Stimulated activated CD8-positive, alpha-beta memory T cell treated with anti-CD3 and anti-CD28 coated beads, Interleukin-4, amount 100 ng/mL, for 1 hour (primary cell): ENCODE data around the gene NTHL1.
"Not testable (repeated sequence)": the region's sequence is repeated elsewhere in the genome, so short reads cannot be mapped to it uniquely, and the experiment has no call there.

Source experiments
- DNase-seq, 2 donors: peaks; one replicate each; pipeline ENCODE4 v3.0.0-alpha.2; 2020; ENCODE audit warnings: low read depth in 2 of 2, low spot score in 1 of 2

NTHL1 gene

GRCh38 chr16:2042986-2043666 is 4.5 kb downstream of the NTHL1 start:
- DNase-seq = no peak

DNA sequence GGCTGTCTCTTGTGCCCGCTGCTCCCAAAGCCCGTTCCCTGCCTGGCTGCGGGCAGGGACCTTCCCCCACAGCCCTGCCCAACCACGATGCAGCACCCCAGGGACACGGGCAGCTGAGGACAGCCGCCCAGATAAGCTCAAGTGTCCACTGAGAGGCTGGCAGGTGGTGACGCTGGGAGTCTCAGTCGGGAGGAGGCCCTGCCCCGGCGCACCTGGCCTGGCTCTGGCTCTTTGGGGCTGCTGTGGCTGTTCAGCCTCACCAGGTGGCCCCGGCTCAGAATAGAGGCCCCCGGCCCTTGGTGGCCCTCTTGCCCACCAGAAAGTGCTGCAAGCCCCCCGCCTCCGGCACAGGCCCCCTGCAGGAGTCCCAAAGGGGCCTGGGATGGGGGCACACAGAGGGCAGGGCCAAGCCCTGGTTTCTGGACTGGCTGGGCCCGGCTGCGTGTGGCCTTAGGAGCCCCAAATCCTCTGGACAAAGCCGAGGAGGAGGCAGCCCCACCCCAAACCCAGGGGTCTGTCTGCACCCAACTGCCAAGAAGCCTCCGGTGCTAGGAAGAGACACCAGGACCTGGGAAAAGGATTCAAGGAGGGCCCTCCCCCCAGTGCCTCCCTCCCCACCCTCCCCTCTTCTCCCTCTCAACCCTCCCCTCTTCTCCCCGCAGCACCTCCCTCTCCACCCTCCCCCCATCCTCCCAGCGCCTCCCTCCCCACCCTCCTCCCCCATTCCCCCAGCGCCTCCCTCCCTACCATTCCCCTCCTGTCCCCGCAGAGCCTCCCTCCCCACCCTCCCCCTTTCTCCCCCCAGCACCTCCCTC is 5.3 kb downstream of the NTHL1 start:
- DNase-seq = no peak

- no peak for DNase-seq
Observed at GRCh38 chr16:2040787-2041522, 6.7 kb downstream of the NTHL1 start.

- no peak for DNase-seq
Observed at GRCh38 chr16:2040041-2040786, 7.4 kb downstream of the NTHL1 start.

- DNase-seq = no peak
Observed at GRCh38 chr16:2039274-2040031, 8.2 kb downstream of the NTHL1 start.

- DNase-seq = no peak
Observed at GRCh38 chr16:2038382-2039231, 9.0 kb downstream of the NTHL1 start.

GRCh38 chr16:2037647-2038381 is 9.8 kb downstream of the NTHL1 start:
- no peak for DNase-seq

DNA sequence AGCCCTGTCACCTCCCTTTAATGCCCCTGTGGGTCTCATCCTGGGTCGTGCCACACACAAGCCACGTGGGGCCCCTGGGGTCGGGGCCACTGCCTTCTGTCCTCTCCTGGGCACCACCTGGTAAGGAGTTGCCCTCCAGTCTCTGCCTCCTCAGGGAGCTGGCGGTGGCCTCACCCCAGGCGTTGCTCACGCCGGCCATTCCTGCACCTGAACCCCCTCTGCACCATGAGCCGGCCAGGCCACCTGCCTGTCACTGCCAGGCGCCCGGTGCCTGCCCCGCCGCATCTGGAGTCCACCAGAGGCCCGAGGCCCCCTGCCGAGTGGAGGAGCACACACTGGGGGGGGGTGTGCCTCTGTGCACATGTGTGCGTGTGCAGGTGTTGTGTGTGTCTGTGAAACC is 10.5 kb downstream of the NTHL1 start:
- DNase-seq = no peak

DNA sequence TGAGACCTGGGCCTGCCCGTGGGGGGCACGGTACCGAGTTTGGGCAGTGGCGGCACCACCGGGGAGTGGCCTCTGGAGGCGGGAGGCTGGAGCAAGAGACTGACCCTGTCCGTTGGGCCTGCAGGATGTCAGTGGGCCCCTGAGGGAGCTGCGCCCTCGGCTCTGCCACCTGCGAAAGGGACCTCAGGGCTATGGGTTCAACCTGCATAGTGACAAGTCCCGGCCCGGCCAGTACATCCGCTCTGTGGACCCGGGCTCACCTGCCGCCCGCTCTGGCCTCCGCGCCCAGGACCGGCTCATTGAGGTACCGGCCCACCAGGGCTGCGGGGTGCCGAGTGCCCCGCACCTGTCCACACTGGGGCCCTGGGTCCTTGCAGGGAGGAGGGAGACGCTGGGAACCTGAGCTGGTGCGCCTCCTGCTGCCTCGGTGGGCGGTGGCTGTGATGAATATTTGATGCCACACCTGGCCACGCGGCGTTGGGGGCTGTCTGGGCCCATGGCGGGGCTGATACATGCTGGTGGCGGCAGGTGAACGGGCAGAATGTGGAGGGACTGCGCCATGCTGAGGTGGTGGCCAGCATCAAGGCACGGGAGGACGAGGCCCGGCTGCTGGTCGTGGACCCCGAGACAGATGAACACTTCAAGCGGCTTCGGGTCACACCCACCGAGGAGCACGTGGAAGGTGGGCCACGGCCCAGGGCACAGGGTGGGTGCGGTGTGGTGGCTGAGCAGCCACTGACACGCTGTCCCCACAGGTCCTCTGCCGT is 11.3 kb downstream of the NTHL1 start:
- DNase-seq = no peak

DNA sequence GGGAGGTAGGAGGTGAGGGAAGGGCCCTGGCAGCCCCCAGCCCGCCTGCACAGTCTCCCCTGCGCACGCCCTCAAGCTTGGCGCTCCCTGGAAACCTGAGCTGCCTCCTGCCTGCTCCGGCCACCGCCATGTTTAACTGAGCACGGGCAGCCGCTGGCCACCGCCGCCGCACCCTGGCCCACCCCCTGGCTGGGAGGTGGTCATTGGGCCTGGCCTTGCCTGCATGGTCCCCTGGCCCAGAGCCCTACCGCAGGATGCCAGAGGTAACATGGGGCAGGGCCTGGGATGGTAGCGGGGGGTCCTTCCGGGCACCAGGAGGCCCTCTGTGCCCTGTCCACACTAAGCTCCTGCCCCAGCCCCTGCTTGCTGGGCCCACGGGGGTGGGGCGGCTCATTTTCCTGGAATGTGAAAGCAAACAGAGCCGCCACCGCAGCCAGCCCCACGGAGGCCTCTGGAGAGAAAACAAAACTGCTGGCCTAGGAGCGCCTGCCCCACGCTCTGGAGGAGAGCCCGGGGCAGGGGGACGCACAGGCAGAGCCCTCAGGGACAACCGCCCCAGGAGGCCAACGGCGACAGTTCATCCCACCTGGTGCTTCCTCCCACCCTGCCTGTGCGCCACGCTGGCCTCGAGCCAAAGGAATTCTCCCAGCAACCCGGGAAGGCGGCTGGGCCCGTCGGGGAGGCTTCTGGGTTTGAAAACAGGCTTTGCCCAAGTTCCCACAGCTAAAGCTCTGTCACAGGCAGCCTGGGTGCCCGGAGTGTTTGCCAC is 12.0 kb downstream of the NTHL1 start:
- no peak for DNase-seq

GRCh38 chr16:2034696-2035430 is 12.8 kb downstream of the NTHL1 start:
- no peak for DNase-seq

DNA sequence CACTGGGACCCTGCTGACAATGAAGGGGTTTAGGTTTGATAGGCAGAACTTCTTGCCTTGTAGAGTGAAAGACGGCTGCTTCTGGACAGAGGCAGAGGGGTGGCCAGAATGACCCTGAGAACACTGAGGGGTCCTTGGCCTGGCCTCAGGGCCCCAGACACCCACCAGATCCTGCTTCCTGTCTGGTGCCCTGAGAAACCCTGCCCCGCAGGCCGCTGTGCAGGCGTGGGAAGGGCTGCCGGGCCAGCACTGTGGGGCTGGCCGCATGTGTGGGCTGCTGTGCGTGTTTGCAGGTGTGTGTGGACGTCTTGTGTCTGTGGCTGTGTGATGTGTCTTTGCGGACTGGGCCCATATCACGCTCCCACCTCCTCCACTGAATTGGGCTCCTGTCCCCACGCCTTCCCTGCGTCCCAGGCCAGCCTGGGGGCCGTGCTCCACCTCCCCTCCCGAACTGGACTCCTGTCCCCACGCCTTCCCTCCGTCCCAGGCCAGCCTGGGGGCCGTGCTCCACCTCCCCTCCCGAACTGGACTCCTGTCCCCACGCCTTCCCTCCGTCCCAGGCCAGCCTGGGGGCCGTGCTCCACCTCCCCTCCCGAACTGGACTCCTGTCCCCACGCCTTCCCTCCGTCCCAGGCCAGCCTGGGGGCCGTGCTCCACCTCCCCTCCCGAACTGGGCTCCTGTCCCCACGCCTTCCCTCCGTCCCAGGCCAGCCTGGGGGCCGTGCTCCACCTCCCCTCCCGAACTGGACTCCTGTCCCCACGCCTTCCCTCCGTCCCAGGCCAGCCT is 13.5 kb downstream of the NTHL1 start:
- not testable (repeated sequence) for DNase-seq

GRCh38 chr16:2033057-2033908 is 14.4 kb downstream of the NTHL1 start:
- DNase-seq = no peak

DNA sequence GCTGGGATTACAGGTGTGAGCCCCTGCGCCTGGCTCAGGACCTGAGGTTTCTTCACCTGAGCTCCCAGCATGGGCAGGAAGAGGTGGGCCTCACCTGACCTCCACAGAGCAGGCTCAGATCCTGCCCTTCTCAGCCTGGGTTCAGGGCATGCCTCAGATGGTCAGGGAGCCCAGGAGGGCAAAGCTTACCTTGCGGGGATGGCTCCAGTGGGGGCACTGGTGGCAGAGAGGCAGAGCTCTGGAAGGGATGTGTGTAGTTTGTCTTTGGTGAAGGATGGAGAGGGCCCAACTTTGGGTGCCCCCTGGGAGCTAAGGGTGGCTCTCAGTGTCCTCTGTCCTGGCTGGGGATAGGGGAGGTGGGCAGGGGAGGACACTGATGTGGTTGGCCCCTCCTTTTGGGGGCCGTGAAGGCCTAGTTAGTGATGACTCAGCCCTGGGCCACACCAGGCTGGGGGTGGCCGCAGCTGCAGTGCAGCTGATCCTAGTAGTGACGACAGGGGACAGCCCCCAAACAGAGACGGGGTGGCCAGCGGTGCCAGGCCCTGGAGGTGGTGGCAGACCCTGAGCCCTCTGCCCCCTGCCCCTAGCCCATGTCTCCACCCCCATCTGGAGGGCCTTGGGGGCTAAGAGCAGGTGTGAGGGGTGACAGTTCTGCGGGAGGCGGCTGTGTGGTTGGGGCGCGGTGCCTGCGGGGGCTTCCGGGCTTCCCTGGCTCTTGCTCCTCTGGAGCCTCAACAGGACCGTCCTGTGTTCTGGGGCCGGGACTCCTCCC is 15.2 kb downstream of the NTHL1 start:
- DNase-seq = no peak
